Fibroblast of skin of right biceps (primary cell): ENCODE data around the gene SMPDL3B.

ENCODE experiments used
- DNase-seq: peaks from one replicate; pipeline ENCODE4 v3.0.0-alpha.2; 2013

The SMPDL3B gene

GRCh38 chr1:27940870-27941560 is 6.2 kb downstream of the SMPDL3B start:
- no peak for DNase-seq

DNA sequence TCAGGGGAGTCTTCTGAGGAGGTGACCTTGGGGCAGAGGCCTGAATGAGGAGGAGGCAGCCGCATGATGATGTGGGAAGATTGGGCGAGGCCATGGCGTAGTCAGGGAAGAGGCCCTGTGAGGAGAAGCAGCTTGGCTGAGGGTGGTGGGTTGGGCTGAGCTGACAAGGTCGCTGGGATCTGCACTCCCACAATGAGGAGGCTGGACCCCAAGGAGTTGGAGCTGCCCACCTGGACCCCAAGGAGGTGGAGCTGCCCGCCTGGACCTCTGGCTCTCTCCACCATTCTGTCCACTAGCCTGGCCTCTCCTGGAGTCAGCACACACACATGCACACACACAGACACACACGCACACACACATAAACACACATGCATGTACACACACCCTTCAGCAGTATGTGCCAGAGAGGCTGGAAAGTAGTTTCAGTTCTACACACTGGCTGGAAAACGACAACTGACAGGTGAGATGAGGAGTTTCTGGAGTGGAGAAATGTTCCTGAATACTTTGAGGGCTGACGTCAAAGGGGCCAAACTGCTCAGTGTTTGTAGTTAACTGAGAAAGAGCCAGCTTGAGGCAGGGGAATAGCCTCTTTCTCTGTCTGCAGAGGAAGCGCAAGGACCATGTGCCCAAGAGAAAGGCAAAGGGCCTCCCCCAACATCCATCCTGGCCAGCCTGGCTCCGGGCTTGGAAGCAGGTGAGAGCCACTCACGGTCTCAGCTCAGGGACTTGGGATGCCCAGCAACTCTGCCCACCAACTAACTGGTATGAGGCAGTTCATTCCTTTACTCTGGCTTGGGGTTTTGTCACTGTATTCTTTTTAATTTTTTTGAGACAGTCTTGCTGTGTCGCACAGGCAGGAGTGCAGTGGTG is 7.1 kb downstream of the SMPDL3B start:
- no peak for DNase-seq

DNA sequence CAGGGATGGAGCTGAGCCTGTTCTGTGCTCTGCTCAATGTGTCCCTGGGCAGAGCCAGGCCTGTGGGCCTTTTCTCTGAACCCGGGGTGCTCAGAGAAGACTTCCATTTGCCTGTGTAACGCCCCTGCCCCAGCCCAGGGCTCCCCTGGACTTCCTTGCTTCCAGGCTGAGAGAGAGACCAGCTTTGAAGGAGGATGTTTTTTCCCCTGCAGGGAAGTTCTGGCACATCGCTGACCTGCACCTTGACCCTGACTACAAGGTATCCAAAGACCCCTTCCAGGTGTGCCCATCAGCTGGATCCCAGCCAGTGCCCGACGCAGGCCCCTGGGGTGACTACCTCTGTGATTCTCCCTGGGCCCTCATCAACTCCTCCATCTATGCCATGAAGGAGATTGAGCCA is 10.2 kb downstream of the SMPDL3B start:
- no peak for DNase-seq

GRCh38 chr1:27949027-27949426 is 14.2 kb downstream of the SMPDL3B start:
- no peak for DNase-seq

DNA sequence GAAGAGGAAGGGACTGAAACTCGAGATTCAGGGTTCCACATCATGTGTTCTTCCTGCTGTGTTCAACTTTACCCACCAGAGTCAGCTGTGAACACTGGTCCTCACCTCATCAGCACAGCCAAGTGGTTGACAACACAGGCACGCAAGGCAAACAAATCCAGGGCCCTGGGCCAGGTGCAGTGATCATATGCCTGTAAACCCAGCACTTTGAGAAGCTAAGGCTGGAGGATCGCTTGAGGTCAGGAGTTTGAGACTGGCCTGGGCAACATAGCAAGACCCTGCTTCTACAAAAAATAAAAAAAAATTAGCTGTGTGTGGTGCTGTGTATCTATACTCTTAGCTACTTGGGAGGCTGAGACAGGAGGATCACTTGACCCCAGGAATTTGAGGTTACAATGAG is 16.6 kb downstream of the SMPDL3B start:
- no peak for DNase-seq

DNA sequence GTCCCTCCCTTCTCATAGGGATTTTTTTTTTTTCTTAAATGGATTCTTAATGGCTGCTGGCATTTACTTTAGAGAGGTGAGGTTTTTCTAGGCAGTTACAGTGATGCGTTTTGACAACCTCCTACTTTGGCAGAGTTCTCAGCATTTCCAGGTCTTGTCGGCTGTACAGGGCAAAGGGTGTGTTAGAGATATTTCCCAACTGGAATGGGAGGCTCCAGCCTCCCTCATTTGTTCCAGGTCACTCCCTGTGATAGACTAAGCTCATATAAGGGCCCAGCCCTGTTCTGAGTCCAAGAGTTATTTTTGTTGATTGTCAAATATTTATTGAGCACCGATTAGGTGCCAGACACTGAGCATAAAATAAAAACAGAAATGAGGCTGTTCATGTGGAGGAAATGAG is 17.3 kb downstream of the SMPDL3B start:
- no peak for DNase-seq

GRCh38 chr1:27954186-27954585 is 19.4 kb downstream of the SMPDL3B start:
- no peak for DNase-seq

GRCh38 chr1:27955076-27955475 is 20.3 kb downstream of the SMPDL3B start:
- no peak for DNase-seq

DNA sequence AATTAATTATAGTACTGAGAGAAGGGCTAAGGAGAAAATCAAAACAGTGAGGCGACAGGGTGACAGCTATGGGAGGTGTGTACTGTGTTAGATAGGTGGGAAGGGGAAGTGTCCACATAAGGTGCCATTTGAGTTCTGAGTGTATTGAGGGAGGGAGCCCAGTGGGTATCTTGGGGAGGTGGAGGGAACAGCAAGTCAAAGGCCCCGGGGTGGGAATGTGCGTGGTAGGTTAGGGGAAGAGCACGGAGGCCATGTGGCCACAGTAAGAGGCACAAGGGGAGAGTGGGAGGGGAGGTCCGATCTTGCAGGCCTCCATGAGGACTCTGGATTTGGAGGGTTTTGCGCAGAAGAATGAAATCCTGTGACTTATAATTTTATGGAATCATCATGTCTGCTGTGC is 22.0 kb downstream of the SMPDL3B start:
- no peak for DNase-seq

- DNase-seq = no peak
Measured at GRCh38 chr1:27957655-27958054, 22.9 kb downstream of the SMPDL3B start.

- no peak for DNase-seq
Measured at GRCh38 chr1:27958513-27958912, 23.7 kb downstream of the SMPDL3B start.

DNA sequence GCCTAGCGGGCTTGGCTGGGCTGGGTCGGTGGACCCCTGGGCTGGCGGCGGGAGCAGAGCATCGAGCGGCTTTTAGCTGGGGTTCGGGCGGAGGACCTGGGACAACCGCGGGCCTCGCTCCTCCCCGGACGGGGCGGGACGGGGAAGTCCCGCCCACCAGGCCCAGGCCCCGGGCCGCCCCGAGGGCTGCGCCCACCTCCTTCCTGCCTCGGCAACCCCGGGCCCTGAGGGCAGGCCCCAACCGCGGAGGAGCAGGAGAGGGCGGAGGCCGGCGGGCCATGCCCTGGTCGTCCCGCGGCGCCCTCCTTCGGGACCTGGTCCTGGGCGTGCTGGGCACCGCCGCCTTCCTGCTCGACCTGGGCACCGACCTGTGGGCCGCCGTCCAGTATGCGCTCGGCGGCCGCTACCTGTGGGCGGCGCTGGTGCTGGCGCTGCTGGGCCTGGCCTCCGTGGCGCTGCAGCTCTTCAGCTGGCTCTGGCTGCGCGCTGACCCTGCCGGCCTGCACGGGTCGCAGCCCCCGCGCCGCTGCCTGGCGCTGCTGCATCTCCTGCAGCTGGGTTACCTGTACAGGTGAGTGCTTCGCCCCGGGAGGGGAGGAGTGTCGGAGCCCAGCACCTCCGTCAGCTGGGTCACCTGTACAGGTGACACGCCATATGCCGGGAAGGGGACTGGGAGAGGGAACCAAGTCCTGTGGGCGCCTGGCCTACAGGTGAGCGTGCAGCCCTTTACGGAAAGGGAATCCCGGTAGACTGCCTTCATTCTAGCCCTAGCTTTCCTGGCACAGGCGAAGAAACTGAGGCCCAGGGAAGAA is 25.2 kb downstream of the SMPDL3B start, which contains the start of gene XKR8:
TSS of gene XKR8 (plus strand) at position 182 of the 812 bp plus-strand sequence. CDS start at position 279, 97 bp downstream.
- peak; percentile 81 for DNase-seq

DNA sequence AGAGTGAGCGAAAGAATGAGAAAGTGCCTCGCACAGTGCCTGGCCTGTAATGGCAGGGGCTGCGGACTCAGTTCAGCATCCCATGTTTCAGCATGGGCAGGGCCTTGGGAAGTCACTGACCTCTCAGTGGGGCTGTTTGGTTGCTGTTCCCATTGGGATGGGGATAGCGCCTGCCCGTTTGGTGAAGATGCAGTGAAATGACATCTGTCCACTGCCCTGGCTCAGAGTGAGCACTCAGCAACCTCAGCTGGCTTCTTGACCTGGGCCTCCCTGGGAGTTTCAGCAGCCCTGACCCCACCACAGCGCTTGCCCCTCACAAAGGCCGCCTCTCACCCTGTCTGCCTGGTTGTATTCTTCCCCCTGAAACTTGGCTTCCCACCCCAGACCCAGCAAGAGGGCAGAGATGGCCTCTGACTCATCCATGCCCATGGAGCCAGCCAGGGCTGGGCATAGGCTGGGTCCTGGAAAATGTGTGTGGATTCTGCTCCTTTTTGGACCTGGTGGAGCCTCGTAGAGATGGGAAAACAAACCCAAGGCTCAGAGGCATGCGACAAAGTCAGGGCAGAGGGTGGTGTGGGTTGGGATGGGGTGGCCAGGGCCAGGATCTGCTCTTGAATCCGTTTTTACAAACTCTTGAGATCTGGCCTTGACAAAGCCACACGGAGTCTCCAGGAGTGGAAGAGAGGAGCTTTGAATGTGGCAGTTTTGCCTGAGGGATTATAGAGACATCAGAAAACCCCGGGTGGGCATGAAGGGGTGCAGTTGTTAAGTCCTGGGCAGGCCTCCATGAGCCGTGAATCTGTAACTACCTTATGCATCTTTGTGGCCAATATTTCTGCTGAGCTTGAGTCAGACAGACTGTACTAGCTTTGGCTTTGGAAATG is 26.2 kb downstream of the SMPDL3B start:
- DNase-seq = no peak

- no peak for DNase-seq
Measured at GRCh38 chr1:27961646-27962221, 26.9 kb downstream of the SMPDL3B start.

DNA sequence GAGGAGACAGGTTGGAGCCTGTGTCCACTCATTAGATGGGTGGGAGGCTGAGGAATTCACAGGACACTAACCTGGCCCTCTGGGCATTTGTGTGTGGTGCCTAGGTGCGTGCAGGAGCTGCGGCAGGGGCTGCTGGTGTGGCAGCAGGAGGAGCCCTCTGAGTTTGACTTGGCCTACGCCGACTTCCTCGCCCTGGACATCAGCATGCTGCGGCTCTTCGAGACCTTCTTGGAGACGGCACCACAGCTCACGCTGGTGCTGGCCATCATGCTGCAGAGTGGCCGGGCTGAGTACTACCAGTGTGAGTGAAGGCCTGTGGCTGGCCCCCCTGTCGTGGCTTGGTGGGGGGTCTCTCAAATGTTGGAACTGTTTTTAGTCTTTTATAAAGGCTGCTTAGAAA is 28.6 kb downstream of the SMPDL3B start:
- DNase-seq = no peak

DNA sequence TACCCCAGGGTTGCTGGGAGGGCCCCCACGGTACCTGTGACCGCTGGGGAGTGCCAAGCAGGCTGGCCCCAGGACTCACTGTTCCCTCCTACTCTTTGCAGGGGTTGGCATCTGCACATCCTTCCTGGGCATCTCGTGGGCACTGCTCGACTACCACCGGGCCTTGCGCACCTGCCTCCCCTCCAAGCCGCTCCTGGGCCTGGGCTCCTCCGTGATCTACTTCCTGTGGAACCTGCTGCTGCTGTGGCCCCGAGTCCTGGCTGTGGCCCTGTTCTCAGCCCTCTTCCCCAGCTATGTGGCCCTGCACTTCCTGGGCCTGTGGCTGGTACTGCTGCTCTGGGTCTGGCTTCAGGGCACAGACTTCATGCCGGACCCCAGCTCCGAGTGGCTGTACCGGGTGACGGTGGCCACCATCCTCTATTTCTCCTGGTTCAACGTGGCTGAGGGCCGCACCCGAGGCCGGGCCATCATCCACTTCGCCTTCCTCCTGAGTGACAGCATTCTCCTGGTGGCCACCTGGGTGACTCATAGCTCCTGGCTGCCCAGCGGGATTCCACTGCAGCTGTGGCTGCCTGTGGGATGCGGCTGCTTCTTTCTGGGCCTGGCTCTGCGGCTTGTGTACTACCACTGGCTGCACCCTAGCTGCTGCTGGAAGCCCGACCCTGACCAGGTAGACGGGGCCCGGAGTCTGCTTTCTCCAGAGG is 31.8 kb downstream of the SMPDL3B start:
- DNase-seq = no peak

GRCh38 chr1:27967106-27967883 is 32.5 kb downstream of the SMPDL3B start:
- no peak for DNase-seq

DNA sequence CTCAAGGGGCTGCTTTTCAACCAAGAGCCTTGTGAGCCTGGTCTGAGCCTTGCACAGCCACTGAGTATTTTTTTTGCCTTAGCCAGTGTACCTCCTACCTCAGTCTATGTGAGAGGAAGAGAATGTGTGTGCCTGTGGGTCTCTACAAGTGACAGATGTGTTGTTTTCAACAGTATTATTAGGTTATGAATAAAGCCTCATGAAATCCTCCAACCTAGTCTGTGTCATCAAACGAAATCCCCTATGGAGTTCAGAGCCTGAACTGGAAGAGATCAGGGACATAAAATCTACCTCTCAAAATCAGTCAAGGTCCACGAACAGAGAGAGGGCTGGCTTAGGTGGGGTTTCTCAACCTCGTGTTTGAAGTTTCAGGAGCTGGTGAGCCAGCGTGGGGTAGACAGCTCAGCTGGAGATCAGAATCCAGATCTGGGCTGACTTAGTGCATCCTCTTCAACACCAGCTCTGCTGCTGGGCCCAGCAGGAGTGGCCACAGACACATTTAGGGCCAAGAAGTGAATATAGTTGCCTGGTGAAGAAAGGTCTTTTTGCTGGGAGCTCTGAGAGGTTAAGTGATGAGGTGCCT is 33.2 kb downstream of the SMPDL3B start:
- DNase-seq = no peak

DNA sequence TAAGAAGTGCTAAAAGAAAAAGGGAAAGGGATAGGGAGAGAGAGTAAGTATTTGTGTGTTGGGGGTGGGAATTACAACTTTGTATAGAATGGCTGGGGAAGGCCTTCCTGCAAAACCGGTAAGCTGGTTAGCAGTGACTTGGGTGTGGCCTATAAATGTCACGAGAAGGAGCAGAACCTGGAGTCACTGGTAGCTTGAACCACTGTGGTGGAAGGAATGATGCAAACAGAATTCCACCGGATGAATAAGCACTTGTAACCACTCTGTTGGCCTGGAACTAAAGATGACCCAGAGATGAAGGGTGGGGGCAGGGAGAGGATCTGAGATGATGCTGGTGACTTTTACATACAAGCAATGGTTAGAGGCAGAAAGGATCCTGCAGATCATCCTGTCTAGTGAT is 33.9 kb downstream of the SMPDL3B start:
- peak; percentile 91 for DNase-seq

DNA sequence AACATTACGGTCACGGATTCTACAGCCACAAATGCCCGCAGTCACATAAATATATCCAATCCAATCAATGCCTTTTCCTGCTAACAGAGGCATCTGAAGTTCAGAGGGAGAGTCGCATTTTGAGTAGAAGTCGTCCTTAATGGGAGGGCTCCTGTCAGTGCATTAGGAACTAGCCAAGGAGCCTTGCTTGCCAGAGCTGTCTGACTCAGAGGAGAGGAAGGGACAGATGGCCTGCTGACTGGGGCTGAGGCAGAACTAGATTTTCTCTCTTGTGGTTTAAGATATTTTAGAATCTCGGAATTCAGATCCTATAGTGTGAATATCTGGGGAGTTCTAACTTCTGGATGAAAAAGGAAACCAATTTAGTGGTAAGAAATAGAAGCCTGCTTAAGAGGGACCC is 35.6 kb downstream of the SMPDL3B start:
- DNase-seq = peak; percentile 85
